NCI-H748 (cell line): ENCODE results near the gene MYOCD.

Experiments used
- DNase-seq: peaks from one replicate; lab custom pipeline; 2025; ENCODE audit not compliant: unreplicated experiment; lab: John Stamatoyannopoulos, UW

Gene MYOCD

DNA sequence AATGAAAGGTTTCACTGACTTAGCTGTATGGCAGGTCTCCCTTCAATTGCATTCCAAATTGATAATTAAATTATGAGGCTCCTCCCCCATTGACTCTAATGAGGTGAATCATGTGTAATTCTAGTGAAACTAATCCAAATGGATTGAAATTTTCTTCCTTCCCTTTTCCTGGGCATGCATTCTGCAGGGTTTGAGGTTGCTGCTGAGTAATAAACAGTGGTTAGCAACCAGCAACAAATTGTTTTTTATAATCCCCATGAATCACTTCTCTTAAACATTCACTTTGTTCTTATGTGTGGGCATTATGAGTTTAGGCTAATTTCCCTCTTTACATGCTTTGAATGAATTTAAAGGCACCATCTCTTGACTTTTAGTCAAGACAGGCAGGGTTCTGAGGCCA is 43.4 kb downstream of the MYOCD start:
- DNase-seq: no peak

DNA sequence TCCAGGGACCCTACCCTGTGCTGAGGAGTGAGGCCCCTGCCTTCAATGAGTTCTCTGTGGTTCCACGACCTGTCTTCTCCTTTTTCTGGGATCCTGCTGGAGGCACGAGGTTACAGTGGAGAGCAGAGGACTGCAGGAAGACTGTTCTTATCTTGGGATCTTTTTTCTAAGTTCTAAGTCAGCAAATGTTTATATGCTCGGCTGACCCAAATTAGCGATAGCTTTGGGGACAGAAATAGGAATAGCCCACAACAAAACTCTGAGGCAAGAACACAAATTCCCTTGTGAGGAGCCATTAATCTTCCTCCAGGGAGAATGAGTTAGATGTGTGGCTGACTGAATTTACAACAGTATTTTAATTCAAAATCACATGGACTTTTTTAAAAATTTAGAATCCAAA is 46.7 kb downstream of the MYOCD start:
- no peak for DNase-seq

DNA sequence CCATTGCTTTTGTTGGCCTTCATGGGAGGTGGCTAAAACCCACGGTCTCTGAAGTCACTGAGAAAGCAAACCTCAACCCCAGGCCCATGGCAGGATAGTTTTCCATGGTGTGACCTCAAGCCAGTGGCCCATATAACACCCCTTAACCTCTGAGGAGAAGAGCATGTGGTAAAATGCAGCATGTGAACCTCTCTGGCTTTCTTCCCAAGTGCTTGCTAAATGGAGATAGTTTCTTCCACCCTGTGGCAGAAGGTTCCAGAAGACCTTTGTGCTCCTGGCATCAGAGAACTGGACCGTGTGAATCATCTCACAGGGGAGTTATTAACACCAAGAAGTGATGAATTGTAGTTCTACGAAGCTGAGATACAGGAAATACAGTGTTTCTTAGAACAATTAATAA is 47.3 kb downstream of the MYOCD start:
- no peak for DNase-seq

DNA sequence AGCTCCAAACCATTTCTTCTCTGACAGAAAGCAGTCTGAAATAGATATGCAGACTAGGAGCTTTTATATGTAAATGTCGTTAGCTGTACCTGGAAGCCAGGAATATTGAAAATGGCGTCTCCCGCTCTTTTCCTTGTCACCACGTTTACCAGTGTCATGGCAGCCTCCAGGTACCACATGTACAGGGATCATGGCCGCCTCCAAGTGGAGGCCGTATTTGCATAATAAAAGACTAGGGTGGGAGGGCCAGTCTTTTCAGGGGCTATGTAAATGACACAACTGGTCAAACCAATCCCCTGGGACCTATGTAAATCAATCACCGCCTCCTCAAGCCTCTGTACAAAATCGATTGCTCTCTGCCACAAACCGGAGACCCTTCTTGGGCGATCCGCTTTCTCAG is 54.3 kb downstream of the MYOCD start:
- peak; percentile 37 for DNase-seq

DNA sequence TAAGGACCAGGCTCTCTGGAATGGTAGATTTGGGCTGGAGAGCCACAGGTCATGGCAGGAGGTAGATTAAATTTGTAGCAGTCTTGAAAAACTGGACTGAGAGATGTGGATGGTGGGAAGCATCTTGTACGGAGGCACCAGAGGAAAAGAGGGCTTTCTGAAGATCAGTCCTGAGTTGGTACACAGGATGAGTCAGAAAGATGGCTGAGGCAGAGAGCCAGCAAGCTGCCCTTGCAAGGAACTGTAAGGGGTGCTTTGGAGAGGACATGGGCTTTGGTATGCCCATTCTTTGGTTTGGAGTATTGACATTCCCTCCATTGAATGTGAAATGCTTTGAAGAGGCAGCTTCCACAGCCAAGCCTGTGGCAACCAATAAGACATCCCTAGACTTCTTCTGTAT is 55.9 kb downstream of the MYOCD start:
- no peak for DNase-seq

DNA sequence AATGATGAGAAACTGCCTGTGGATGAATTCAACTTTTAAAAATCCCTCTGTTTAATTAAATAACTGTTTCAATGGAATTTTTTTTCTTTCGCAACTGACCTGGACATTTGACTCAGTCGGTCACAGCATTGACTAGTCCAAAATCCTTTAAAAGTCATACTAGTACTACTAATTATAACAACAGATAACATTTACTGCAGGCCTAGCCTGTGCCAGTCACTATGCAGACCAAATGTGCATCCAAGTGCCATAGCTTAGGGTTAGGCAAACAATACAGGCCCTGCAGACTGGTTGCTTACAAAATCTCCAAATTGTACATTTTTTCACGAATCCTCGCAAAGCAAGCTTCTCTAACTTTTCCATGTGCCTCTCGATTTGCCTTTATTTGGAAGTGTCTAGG is 56.6 kb downstream of the MYOCD start:
- DNase-seq: no peak

DNA sequence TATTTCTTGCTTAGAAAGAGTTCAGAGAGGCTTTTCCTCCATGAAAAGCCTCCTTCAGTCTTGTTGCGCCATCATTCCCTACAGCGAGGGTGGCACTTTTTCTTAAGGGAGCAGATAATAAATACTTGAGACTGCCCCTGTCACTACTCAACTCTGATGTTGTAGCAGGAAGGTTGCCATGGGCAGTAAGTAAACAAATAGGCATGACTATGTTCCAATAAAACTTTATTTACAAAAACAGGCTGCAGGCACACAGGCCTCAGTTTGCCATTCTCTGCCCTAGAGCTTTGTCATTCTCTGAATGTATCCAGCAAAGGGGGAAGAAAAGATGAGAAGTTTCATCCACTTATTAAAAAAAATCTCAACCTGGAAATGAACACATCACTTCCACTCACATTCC is 60.4 kb downstream of the MYOCD start:
- DNase-seq: no peak

DNA sequence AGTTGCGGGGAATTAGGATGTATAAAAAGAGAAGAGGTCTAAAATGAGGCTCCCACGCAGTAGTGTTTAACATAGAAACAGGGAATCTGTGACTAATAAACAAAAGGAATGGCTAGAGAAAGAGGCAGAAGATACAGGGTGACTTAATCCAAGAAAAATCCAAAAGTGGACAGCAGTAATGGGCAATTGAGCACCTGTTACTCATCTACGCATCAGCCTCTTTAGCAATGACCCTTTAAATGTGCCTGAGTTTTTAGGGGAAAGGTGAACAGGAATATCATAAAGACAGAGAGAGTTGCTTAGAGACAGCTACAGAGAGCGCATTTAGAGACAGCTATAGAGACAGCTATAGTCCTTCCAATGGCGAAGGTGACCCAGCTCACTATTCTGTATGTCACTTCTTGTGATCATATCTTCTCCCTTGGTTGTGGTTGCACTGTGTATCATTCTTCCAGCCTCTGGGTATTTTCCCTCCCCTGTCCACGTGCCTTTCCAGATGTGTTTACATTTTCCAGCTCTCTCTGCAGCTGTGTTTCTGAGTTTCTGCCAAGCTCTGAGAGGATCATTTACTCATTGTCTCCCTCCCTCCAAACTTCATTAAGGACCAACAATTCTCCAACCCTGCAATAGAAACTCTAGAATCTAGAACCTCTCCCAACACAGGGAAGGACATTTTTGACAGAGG is 61.5 kb downstream of the MYOCD start:
- no peak for DNase-seq

DNA sequence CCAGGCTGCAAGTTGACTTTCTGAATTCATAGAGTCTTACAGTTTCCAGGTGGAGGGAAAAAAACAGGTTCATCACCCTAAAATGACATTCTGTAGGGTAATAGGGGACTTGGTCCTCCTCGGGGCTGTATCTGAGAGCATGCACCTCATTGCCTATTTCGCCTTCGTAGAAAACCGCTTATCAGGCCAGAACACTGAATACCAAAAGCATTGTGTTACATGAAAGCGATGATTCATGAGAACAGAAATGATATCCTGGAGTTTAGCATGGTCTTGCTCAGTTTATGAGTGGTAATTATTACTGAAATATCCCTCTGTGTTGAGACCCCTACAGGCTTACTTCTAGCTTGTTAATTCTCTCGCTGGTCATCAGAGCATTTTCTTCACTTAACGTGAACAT is 62.2 kb downstream of the MYOCD start:
- no peak for DNase-seq

DNA sequence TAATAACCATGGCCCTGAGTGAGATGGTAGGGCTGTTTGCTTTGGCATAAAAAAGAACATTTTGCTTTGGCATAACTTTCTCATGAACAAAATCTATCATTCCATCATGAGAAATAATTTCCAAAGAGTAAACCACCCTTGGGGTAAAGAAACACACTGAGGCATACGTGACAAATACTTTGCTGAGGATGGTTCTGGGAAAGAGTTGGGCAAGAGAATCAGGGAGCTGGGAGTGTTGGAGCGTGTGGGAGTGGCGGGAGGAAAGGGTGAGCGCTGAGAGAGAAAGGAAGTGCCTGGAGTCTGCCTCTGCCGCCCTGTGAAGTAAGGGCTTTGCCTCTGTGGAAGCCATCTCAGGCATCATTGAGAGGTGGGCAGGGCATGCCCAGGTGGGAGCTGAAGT is 63.4 kb downstream of the MYOCD start:
- DNase-seq: no peak

DNA sequence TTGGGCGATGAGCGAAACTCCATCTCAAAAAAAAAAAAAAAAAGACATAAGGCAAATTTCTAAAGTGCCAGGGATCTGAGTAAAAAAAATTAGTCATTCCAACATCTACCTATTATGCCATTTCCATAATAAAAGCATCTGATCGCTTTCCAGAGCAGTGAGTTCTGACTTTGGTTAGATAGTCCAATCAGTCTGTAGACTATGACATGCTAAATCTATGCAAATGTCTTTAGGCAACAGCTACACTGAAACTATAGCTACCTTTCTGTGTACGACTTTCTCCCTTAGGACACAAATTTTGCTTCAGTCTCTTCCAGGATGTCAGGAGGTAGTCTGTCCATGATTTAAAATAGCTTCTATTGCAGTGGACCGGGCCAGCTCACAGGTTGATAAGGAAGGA is 64.7 kb downstream of the MYOCD start:
- DNase-seq: no peak

DNA sequence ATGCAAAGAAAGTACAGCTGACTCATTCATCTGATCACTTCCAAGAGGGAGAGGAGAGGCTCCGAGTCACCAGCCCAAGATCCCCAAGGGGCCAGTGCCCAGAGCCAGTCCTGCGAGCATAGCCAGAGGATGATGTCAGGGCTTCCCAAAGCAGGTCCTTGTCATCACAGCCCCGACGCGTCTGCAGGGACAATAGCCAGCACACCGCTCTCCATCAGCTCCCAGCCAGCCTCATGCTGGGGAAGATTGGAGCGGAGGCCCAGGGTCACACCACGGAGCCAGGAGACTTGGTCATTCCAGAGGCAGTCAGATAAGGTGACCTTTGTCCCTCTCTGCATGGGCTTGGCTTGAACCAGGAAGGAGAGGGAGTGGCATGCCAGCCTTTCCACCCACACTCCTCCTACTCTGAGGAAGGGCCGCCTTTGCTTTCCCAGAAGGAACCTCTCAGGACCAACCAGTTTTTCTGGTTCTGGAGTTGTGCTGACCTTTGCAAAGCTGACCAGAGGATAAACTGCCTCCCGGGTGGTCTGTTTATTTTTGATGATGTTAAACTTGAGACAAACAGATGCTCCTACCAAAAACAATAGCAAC is 65.3 kb downstream of the MYOCD start:
- peak; percentile 39 for DNase-seq

DNA sequence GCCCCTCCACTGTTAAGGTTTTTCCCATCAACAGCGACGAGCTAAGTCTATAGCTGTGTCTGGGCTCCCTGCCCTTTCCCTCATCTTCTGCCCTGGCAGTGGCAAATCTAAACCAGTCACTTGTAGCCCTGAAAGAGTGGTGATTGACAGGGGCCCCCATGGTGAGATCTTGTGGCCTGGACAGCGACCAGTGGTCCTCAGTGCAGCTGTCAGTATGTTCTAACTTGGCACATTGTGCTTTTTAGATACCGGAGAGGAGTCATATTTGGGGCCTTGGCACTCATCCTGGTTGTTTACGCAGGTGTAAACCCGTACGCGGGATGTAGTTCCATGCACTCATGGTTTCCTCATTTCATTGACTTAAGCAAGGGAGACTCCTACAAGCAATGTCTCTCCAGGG is 66.1 kb downstream of the MYOCD start:
- DNase-seq: no peak

DNA sequence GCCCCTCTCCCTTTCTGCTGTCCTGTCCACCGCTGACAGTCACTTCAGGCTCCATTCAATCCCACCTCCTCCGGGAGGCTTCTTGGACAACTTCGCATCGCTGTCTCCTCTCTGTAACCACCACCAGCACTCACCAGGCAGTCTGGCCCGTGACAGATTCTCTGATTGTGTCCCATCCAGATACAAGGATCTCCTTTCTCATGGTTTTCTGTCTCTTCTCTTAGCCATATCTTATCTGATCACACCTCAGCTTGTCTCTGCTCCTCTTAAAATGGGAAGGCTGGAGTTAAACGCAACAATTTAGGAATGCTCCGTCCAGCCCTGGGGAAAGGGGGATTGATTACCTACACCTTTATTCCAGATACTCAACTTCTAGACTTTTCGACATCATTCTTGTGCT is 66.7 kb downstream of the MYOCD start:
- no peak for DNase-seq

DNA sequence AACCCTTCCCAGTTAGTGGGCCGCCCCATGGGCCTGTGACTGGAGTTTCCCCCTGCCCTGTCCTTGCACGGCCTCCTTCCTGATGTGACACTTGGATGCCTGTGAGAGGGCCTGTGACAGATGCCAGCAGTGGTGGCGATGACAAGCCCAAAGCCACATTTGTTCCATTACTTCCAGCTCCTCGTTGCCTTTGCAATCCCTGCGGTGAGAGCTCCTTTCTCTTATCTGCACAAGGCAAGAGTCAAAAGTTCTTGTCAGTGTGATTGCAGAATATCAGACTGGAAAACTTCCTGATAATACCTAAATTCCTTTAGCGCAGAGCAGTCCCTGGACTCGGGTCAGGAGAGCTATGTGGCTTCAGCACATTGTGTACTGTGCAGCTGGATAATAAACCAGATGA is 69.2 kb downstream of the MYOCD start:
- no peak for DNase-seq

DNA sequence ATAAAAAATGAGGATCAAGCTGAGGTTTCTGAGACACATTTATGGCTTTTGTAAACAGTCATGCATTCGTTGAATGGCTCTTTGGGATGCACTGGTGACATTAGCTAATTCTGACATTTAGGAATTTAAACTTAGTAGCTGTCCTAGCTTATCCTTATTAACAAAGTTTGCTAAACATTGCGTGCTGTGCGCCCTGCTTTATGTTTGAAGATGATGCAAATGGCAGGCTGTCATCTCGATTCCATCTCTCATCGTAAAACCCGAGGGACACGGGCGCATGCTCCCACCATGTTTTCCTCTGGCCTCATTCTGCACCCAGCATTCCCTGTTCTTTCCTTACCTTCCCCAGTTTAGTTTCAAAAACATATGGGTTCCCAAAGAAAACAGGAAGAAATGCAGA is 69.8 kb downstream of the MYOCD start:
- DNase-seq: no peak

DNA sequence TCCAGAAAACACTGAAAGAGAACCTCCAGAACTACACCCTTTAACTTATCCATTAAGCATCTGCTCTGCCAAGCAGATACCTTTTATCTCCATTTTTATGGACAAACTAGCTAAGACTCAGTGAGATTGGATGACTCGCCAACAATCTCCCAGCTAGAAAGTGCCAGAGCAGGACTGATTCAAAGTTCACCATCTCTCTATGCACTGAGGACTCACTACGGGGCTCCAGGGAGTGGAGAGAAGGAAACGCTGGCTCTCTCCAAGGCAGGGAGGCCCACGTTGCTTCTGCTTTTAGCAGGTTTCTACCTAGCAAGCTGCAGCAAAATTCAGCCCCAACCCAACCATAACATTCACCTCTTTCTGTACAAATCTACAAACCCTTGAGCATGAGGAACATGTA is 70.8 kb downstream of the MYOCD start:
- no peak for DNase-seq

DNA sequence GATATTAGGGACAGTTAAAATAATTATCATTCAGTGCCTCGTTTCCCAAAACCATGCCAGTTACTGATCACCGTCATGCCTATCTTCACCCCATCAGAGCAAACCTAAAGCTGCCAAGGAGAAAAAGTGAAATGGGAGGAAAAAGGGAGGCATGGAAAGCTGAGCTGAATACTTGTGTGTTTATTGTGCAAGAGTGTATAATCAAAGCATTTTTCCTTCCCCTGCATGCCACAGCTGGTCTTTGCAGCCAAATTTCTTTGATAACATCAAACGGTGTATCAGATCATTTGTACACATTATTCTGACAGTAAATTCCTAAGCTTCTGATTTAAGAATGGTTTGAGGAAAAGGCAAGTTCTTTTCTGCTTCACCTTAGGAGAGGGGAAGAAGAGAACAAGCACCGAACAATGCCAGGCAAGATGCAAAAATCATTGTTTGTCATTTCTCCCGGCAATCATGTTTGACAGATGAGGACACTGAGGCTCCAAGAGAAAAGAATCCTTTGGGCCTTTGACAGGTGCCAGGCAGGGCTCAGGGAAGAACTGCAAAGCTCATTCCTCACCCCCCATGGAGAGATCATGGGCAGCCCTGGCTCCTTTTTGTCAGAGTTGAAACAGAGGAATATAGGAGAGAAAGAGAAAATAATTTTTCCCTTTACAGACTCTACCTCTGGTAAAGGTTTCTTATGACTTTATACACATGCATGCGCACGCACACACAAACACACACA is 72.2 kb downstream of the MYOCD start:
- DNase-seq: no peak

DNA sequence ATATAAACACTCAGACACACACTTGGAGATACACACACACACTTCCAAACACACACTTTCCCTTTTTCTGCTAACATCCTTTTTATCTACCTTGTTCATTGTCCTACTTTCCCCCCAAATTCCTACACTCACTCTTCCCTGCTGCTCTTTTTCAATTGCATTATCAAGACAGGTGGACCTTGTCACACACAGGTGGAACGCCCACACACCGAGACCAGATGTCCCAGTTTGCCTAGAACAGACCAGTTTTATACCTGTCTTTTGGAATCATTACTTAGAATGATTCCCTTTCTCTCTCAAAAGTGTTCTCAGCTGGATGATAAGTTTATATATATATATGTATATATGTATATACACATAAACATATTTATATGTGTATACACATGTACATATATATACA is 72.9 kb downstream of the MYOCD start:
- DNase-seq: no peak

DNA sequence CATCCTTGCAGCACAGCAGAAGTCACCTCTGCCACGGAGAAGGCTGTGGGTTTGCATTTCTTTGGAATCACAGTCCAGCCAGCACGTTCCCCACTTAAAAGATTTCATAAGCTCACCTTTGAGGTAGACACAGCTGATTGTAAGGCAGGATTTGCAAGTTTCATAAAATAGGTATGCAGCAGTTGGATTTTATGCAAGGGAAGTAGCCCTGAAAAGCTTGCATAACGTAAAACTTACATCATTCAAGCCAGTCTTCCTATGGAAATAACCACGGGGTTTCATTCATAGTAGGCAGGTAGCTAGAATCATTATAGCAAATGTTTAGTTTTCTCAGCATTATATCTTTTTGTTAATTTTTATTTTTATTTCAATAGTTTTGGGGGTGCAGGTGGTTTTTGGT is 73.8 kb downstream of the MYOCD start:
- DNase-seq: no peak

DNA sequence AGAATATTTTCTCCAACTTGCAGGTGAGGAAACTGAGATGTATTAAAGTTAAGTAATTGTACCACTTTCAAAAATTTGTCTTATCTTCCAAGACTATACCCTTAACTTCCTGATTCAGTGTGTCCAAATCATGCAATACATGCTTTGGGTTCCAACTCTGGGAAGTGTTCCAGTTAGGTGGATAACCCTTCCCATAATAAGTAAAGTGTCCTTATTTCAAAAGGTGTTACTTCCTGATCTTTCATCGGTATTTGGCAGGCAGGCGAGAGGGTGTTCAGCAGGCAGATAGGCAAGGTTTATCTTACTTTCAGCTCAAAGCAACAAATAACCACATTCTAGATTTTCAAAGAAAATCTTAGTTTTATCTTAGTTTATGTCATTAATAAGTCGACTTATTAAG is 77.4 kb downstream of the MYOCD start:
- no peak for DNase-seq

DNA sequence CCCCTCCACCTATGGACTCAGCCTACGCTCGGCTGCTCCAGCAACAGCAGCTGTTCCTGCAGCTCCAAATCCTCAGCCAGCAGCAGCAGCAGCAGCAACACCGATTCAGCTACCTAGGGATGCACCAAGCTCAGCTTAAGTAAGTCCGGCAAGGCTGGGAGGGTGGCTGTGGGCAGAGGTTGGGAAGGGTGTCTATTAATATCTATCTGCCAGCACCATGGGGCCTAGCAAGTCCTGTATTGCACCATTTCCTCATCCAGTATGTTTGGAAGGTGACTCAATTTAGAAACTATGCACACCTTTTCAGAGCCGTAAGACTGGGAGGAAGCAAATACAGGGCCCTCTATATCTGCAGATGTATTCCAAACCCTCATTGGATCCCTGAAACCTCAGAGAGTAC is 78.6 kb downstream of the MYOCD start:
- no peak for DNase-seq

DNA sequence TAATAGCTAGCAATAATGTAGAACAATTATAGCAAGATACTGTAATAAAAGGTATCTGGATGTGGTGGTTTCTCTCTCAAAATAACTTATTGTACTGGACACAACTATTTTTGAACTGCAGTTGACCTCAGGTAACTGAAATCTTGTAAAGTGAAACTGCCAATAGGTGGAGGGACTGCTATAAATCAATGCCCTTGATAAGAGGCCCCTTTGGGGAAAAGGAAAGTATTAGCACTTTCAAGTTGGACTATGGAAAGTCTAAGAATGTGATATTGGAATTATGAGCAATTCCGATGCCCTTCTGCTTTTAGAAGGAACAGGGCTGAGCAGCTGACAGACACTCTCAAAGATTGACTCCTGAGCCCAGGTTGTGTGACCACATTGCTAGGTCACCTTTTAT is 79.1 kb downstream of the MYOCD start:
- DNase-seq: no peak
